WTC11 (cell line): ENCODE measurements around the gene CD180.

Experiments
- CTCF ChIP-seq: fragments of 200-600 bp; IDR thresholded peaks from 2 replicates; pipeline ENCODE4 v1.8.0; 2022; ENCODE audit warnings: antibody characterized with exemption
- FOXP1 ChIP-seq: sonication (generic); formaldehyde crosslinking; IDR thresholded peaks from 2 replicates; pipeline ENCODE4 v1.8.0; 2022; ENCODE audit warnings: missing genetic modification reagents, mild to moderate bottlenecking, moderate library complexity, borderline replicate concordance
- TEAD4 ChIP-seq: sonication (generic); formaldehyde crosslinking; IDR thresholded peaks from 2 replicates; pipeline ENCODE4 v1.8.0; 2022; ENCODE audit warnings: mild to moderate bottlenecking, missing genetic modification reagents
- ZNF671 ChIP-seq: fragments of 250-450 bp; sonication (Bioruptor Pico); IDR thresholded peaks from 2 replicates; pipeline ENCODE4 v1.8.0; 2021; ENCODE audit warnings: mild to moderate bottlenecking
- TF ChIP-seq, protein P1 (sequence below): fragments of 250-450 bp; sonication (Bioruptor Pico); IDR thresholded peaks from 2 replicates; pipeline ENCODE4 v1.8.0; 2021; ENCODE audit warnings: mild to moderate bottlenecking
- TF ChIP-seq, protein P2 (sequence below): sonication (generic); formaldehyde crosslinking; IDR thresholded peaks from 2 replicates; pipeline ENCODE4 v1.8.1; 2023; ENCODE audit warnings: mild to moderate bottlenecking, missing genetic modification reagents
- TF ChIP-seq, protein P3 (sequence below): fragments of 250-450 bp; sonication (Bioruptor Pico); IDR thresholded peaks from 2 replicates; pipeline ENCODE4 v1.9.0; 2021; ENCODE audit warnings: mild to moderate bottlenecking

GRCh38 chr5:67238191-67238590 is 41.6 kb upstream of the CD180 start:
- TF ChIP-seq, protein P1, sequence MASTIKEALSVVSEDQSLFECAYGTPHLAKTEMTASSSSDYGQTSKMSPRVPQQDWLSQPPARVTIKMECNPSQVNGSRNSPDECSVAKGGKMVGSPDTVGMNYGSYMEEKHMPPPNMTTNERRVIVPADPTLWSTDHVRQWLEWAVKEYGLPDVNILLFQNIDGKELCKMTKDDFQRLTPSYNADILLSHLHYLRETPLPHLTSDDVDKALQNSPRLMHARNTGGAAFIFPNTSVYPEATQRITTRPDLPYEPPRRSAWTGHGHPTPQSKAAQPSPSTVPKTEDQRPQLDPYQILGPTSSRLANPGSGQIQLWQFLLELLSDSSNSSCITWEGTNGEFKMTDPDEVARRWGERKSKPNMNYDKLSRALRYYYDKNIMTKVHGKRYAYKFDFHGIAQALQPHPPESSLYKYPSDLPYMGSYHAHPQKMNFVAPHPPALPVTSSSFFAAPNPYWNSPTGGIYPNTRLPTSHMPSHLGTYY (CRISPR knock-in tag) = no peak
- TF ChIP-seq, protein P2, sequence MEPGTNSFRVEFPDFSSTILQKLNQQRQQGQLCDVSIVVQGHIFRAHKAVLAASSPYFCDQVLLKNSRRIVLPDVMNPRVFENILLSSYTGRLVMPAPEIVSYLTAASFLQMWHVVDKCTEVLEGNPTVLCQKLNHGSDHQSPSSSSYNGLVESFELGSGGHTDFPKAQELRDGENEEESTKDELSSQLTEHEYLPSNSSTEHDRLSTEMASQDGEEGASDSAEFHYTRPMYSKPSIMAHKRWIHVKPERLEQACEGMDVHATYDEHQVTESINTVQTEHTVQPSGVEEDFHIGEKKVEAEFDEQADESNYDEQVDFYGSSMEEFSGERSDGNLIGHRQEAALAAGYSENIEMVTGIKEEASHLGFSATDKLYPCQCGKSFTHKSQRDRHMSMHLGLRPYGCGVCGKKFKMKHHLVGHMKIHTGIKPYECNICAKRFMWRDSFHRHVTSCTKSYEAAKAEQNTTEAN (CRISPR knock-in tag) = no peak
- no peak for TF ChIP-seq CTCF
- TF ChIP-seq FOXP1 (CRISPR knock-in tag) = no peak
- TF ChIP-seq ZNF671 (CRISPR knock-in tag) = no peak
- TF ChIP-seq, protein P3, sequence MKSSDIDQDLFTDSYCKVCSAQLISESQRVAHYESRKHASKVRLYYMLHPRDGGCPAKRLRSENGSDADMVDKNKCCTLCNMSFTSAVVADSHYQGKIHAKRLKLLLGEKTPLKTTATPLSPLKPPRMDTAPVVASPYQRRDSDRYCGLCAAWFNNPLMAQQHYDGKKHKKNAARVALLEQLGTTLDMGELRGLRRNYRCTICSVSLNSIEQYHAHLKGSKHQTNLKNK = no peak
- TF ChIP-seq TEAD4 (CRISPR knock-in tag) = no peak
